ENCODE results near the gene HINT1. TPM values are rescaled to one million over a fixed set of nuclear protein-coding genes. Genes with fewer than 3 reads are reported as not detected.

HINT1 gene
- total RNA-seq, 1 donor from 2014 or later = 344 TPM

- H3K27me3 ChIP-seq (ENCODE audit: control insufficient read depth, insufficient read depth, low read length) = no peaks in the 10 kb centered on the region
- no peak overlapping the region for H3K4me3 ChIP-seq (ENCODE audit: low read depth, low read length)
- no peak for FAIRE-seq
- DNase-seq (ENCODE audit: low read depth) = peak; percentile 50
- no peaks in the 10 kb centered on the region for H3K36me3 ChIP-seq (ENCODE audit: control insufficient read depth, insufficient read depth, low read length)
- no peak for TF ChIP-seq CTCF (IDR thresholded peaks at IDR 0.05; ENCODE audit: insufficient read depth, low read length, severe bottlenecking)
Measured at GRCh38 chr5:131186561-131187256, 21.7 kb upstream of the HINT1 start.

GRCh38 chr5:131185523-131186104 is 20.6 kb upstream of the HINT1 start:
- no peaks in the 10 kb centered on the region for H3K36me3 ChIP-seq (ENCODE audit: control insufficient read depth, insufficient read depth, low read length)
- DNase-seq (ENCODE audit: low read depth) = no peak

GRCh38 chr5:131182839-131183238 is 17.8 kb upstream of the HINT1 start:
- Histone ChIP-seq H3K27me3 (ENCODE audit: control insufficient read depth, insufficient read depth, low read length) (no peaks in the 10 kb centered on the region), H3K4me3 (ENCODE audit: low read depth, low read length) (no peak overlapping the region), H3K36me3 (ENCODE audit: control insufficient read depth, insufficient read depth, low read length) (no peaks in the 10 kb centered on the region)
- TF ChIP-seq CTCF (IDR thresholded peaks at IDR 0.05; ENCODE audit: insufficient read depth, low read length, severe bottlenecking) = no peak
- DNase-seq (ENCODE audit: low read depth) (no peak), FAIRE-seq (no peak)

More at GRCh38 chr5:131185523-131186104, 20.6 kb upstream of the HINT1 start:
- TF ChIP-seq CTCF (IDR thresholded peaks at IDR 0.05; ENCODE audit: insufficient read depth, low read length, severe bottlenecking) = no peak
- no peaks in the 10 kb centered on the region for H3K27me3 ChIP-seq (ENCODE audit: control insufficient read depth, insufficient read depth, low read length)
- no peak for FAIRE-seq
- H3K4me3 ChIP-seq (ENCODE audit: low read depth, low read length) = no peak overlapping the region

GRCh38 chr5:131180407-131180806 is 15.4 kb upstream of the HINT1 start:
- DNase-seq (ENCODE audit: low read depth) (no peak), FAIRE-seq (no peak)
- H3K4me3 ChIP-seq (ENCODE audit: low read depth, low read length) = no peak overlapping the region
- no peak for TF ChIP-seq CTCF (IDR thresholded peaks at IDR 0.05; ENCODE audit: insufficient read depth, low read length, severe bottlenecking)
- no peaks in the 10 kb centered on the region for H3K27me3 ChIP-seq (ENCODE audit: control insufficient read depth, insufficient read depth, low read length)
- no peaks in the 10 kb centered on the region for H3K36me3 ChIP-seq (ENCODE audit: control insufficient read depth, insufficient read depth, low read length)

GRCh38 chr5:131171276-131171810 is 6.3 kb upstream of the HINT1 start:
- FAIRE-seq = no peak
- DNase-seq (ENCODE audit: low read depth) = peak; percentile 66
- TF ChIP-seq CTCF (IDR thresholded peaks at IDR 0.05; ENCODE audit: insufficient read depth, low read length, severe bottlenecking) = no peak
- Histone ChIP-seq H3K4me3 (ENCODE audit: low read depth, low read length) (peak overlapping the region; percentile 79), H3K36me3 (ENCODE audit: control insufficient read depth, insufficient read depth, low read length) (no peaks in the 10 kb centered on the region), H3K27me3 (ENCODE audit: control insufficient read depth, insufficient read depth, low read length) (no peaks in the 10 kb centered on the region)

Data from bronchial epithelial cell (primary cell).